Loucy (cell line): ENCODE results near the gene AIMP1.

Experiments used
- H2AFZ ChIP-seq: fragments of 200-600 bp; sonication (generic); 2 replicates; pipeline ENCODE4 v1.6.0; 2016; ENCODE audit warnings: antibody characterized with exemption, mild to moderate bottlenecking, low read length, moderate library complexity
- H3F3A ChIP-seq: fragments of 200-600 bp; 2 replicates; pipeline ENCODE4 v1.6.0; 2016; ENCODE audit warnings: antibody characterized with exemption, low read depth, mild to moderate bottlenecking
- H3K27me3 ChIP-seq: fragments of 200-600 bp; sonication (generic); 2 replicates; pipeline ENCODE4 v1.6.1; 2014; ENCODE audit warnings: low read length, mild to moderate bottlenecking; ENCODE audit not compliant: insufficient read depth, poor library complexity, severe bottlenecking
- H3K36me3 ChIP-seq: fragments of 200-600 bp; sonication (generic); 2 replicates; pipeline ENCODE4 v1.6.1; 2016; ENCODE audit warnings: low read length; ENCODE audit not compliant: insufficient read depth
- H3K4me1 ChIP-seq: fragments of 200-600 bp; sonication (generic); 2 replicates; pipeline ENCODE4 v1.5.1; 2014; ENCODE audit warnings: low read length, mild to moderate bottlenecking; ENCODE audit not compliant: insufficient read depth, poor library complexity, severe bottlenecking
- H3K4me2 ChIP-seq: fragments of 200-600 bp; sonication (generic); 2 replicates; pipeline ENCODE4 v1.6.0; 2014; ENCODE audit warnings: antibody characterized with exemption, low read length, low read depth, mild to moderate bottlenecking; ENCODE audit not compliant: poor library complexity, severe bottlenecking
- H3K4me3 ChIP-seq: fragments of 200-600 bp; sonication (generic); 2 replicates; pipeline ENCODE4 v1.5.1; 2014; ENCODE audit warnings: low read length, mild to moderate bottlenecking, mixed read lengths; ENCODE audit not compliant: poor library complexity, severe bottlenecking
- H3K79me2 ChIP-seq: fragments of 200-600 bp; sonication (generic); 2 replicates; pipeline ENCODE4 v1.6.1; 2014; ENCODE audit warnings: low read length; ENCODE audit not compliant: insufficient read depth
- H3K9ac ChIP-seq: fragments of 200-600 bp; sonication (generic); 2 replicates; pipeline ENCODE4 v1.6.0; 2014; ENCODE audit warnings: mild to moderate bottlenecking, low read depth, low read length, moderate library complexity; ENCODE audit not compliant: poor library complexity, severe bottlenecking
- H3K9me2 ChIP-seq: fragments of 200-600 bp; sonication (generic); replicated peaks from 2 replicates; pipeline ENCODE4 v1.6.1; 2016; ENCODE audit warnings: low read depth, low read length, mixed read lengths
- H3K9me3 ChIP-seq: fragments of 200-600 bp; sonication (generic); 2 replicates; pipeline ENCODE4 v1.6.1; 2014; ENCODE audit warnings: mild to moderate bottlenecking, antibody characterized with exemption, low read length, low read depth; ENCODE audit not compliant: insufficient read depth
- H4K20me1 ChIP-seq: fragments of 200-600 bp; sonication (generic); 2 replicates; pipeline ENCODE4 v1.6.0; 2014; ENCODE audit warnings: antibody characterized with exemption, low read length, mild to moderate bottlenecking; ENCODE audit not compliant: insufficient read depth, poor library complexity, severe bottlenecking
- EZH2phosphoT487 ChIP-seq: fragments of 200-600 bp; IDR thresholded peaks from 2 replicates; pipeline ENCODE4 v1.6.1; 2018; ENCODE audit warnings: antibody characterized with exemption, mild to moderate bottlenecking, moderate library complexity, borderline replicate concordance
- TF ChIP-seq, protein P1 (sequence below): fragments of 200-600 bp; sonication (generic); conservative IDR thresholded peaks from 2 replicates; pipeline ENCODE4 v1.5.1; 2014; ENCODE audit warnings: mild to moderate bottlenecking, antibody characterized with exemption, low read length

The AIMP1 gene

DNA sequence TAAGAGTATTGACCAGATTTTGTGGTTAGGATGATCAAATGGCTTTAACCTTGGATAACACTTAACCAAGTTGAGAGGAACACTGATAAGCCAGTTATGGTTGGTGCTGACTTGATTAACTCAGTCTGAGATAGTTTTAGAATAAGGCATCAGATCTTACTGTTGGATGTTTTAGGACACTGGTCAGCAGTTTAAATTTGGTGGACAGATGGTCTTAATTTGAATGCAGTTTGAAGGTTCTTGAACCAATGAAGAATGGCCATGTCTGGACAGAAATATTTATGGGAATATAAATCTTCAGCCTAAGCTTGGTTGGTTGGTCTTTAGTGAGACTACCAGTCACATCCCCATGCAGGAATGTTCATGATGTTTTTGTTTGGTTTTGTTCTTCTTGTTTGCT lies 54.8 kb downstream of the AIMP1 start:
- H3K4me1 ChIP-seq = peaks cover 3% of the 10 kb centered on the region

DNA sequence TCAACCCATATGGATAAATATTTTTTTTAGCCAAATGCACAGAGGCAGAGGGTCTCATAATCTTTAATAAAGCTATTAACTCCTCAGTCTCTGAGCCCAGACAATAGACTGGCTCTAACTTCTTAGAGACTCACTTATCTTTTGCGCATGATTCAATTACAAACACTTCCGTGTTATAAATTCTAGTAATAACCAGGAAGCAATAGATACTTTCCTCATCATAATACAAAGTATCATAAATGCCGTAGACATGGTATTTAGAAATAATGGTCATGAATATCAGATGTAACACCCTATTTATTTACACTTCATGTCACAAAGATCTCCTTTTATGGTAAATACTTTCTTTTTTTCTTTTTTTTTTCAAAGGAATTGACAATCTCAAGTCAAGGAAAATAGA lies 56.7 kb downstream of the AIMP1 start:
- Histone ChIP-seq H2AFZ (no peak overlapping the region), H3F3A (no peaks in the 10 kb centered on the region), H3K4me1 (peaks cover 3% of the 10 kb centered on the region), H3K9me2 (no peaks in the 10 kb centered on the region), H3K4me2 (no peak overlapping the region), H3K27me3 (no peaks in the 10 kb centered on the region), H4K20me1 (no peaks in the 10 kb centered on the region), H3K9ac (no peak overlapping the region), H3K4me3 (no peak overlapping the region), H3K9me3 (no peaks in the 10 kb centered on the region), H3K79me2 (no peaks in the 10 kb centered on the region), H3K36me3 (no peaks in the 10 kb centered on the region)
- TF ChIP-seq, protein P1, sequence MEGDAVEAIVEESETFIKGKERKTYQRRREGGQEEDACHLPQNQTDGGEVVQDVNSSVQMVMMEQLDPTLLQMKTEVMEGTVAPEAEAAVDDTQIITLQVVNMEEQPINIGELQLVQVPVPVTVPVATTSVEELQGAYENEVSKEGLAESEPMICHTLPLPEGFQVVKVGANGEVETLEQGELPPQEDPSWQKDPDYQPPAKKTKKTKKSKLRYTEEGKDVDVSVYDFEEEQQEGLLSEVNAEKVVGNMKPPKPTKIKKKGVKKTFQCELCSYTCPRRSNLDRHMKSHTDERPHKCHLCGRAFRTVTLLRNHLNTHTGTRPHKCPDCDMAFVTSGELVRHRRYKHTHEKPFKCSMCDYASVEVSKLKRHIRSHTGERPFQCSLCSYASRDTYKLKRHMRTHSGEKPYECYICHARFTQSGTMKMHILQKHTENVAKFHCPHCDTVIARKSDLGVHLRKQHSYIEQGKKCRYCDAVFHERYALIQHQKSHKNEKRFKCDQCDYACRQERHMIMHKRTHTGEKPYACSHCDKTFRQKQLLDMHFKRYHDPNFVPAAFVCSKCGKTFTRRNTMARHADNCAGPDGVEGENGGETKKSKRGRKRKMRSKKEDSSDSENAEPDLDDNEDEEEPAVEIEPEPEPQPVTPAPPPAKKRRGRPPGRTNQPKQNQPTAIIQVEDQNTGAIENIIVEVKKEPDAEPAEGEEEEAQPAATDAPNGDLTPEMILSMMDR = no peak

More for the DNA sequence above, 54.8 kb downstream of the AIMP1 start:
- H3K9me3 ChIP-seq = no peaks in the 10 kb centered on the region
- H3K9me2 ChIP-seq = no peaks in the 10 kb centered on the region
- no peaks in the 10 kb centered on the region for H3K27me3 ChIP-seq
- H3K4me3 ChIP-seq = no peak overlapping the region
- no peaks in the 10 kb centered on the region for H3K36me3 ChIP-seq
- TF ChIP-seq, protein P1 = no peak
- TF ChIP-seq EZH2phosphoT487 = no peak
- H3K79me2 ChIP-seq = no peaks in the 10 kb centered on the region
- H3K9ac ChIP-seq = no peak overlapping the region
- H2AFZ ChIP-seq = no peak overlapping the region
- no peak overlapping the region for H3K4me2 ChIP-seq
- H4K20me1 ChIP-seq = no peaks in the 10 kb centered on the region
- no peaks in the 10 kb centered on the region for H3F3A ChIP-seq

DNA sequence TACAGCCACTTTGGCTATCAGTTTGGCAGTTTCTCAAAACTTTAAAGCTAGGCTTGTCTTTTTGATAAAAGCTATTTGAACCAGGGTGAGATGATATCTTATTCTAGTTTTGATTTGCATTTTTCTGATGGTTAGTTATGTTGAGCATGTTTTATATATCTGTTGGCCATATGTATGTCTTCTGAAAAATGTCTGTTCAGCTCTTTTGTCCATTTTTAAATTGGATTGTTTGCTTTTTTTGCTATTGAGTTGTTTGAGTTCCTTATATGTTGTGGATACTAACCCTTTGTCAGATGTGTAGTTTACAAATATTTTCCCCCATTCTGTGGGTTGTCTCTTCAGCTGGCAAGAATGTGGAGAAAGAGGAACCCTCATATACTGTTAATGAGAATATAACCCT lies 63.8 kb downstream of the AIMP1 start:
- Histone ChIP-seq H3K4me2 (no peak overlapping the region), H3K4me3 (no peak overlapping the region), H4K20me1 (no peaks in the 10 kb centered on the region), H3K9ac (no peak overlapping the region), H3K27me3 (no peaks in the 10 kb centered on the region), H3K79me2 (no peaks in the 10 kb centered on the region), H3K9me3 (0 out of 2 replicates have a peak, but pooled peaks cover 2% of the 10 kb centered on the region), H3K9me2 (no peaks in the 10 kb centered on the region), H3K36me3 (no peaks in the 10 kb centered on the region), H2AFZ (no peak overlapping the region), H3F3A (no peaks in the 10 kb centered on the region), H3K4me1 (no peaks in the 10 kb centered on the region)
- TF ChIP-seq EZH2phosphoT487 = no peak
- TF ChIP-seq, protein P1 = no peak
